ENCODE measurements around the gene IGFBP2. TPM values are rescaled to one million over a fixed set of nuclear protein-coding genes. Genes with fewer than 3 reads are reported as not detected.

The IGFBP2 gene
- total RNA-seq, 6 experiments from 2014 or later: 0.28 to 0.40 TPM; not detected in 4

DNA sequence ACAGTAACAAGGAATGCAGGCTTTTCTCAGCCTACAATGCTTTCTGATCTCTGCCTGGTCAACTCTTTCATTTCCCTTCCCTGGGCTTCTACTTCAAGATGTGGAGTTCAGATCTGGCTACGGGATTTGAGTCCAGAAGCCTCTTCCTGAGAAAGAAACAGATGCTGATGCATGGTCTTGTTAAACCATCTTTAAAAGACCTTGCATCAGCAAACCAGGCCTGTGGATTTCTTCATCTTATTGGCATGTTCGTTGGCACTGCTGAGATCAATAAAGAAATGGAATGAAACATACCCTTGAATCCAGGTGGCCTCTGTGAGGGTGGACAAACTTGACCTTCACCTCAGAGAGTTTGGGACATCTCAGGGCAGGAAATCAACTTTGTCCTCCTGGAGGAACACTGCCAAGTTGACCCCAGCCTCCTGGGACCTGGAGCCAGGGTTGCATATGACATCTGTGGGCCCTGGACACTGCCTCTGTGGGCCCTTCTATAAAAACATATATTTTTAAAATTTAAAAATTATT, 21.4 kb downstream of the IGFBP2 start:
- H3K27me3 Mint-ChIP-seq (ENCODE audit: insufficient read depth): peaks cover 34% of the 10 kb centered on the region
- no peaks in the 10 kb centered on the region for H3K9me3 Mint-ChIP-seq
- no peak overlapping the region for H3K4me3 Mint-ChIP-seq
- DNase-seq: no peak
- peaks cover 13% of the 10 kb centered on the region; the same call in 1 of the 2 replicates for H3K4me1 Mint-ChIP-seq (ENCODE audit: low read depth)
- no peak for TF ChIP-seq CTCF (IDR thresholded peaks at IDR 0.05)
- H3K36me3 Mint-ChIP-seq (ENCODE audit: low read depth): no peaks in the 10 kb centered on the region
- no peak overlapping the region for H3K27ac Mint-ChIP-seq

DNA sequence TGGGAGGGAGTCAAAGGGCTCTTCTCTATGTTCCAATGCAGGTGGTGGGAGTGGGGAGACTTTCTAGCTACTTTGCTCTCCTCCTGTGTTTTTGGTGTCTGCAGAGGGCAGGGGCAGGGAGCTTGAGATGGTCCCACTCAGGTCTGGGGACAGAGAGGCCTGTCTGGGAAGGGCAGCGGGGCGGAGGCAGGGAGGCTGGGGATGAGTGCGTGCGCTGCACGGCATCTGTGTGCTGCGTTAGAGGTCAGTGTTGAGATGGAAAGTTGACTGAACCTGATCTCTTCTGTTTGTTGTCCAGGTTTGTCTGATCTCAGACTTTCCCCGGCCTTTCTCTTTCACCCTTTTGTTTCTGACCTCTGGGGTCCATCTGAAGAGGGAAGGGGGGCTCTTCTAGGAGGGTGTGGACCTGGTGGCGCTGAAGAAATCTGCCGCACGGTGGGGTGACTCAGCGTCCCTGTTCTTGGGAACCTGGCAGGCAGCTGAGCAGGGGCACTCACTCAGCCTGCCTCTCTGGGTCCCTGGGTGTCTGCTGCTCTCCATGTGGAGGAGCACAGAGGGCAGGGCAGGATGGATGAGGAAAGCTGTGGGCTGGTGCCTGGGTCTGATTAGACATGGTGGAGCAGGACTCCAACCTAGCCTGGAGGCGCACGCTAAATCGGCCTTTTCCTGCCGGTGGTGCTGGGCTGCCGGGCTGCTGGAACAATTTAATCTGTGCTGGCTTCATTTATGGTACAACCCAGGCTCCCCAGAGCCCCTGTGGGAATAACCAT, 24.1 kb downstream of the IGFBP2 start:
- no peaks in the 10 kb centered on the region for H3K36me3 Mint-ChIP-seq (ENCODE audit: low read depth)
- peaks cover 7% of the 10 kb centered on the region; the same call in 1 of the 2 replicates for H3K4me1 Mint-ChIP-seq (ENCODE audit: low read depth)
- H3K27me3 Mint-ChIP-seq (ENCODE audit: insufficient read depth): peaks cover 37% of the 10 kb centered on the region
- TF ChIP-seq CTCF (IDR thresholded peaks at IDR 0.05): no peak
- H3K9me3 Mint-ChIP-seq: no peaks in the 10 kb centered on the region
- H3K27ac Mint-ChIP-seq: no peak overlapping the region
- DNase-seq: no peak
- no peak overlapping the region for H3K4me3 Mint-ChIP-seq

GRCh38 chr2:216657980-216658379, 24.8 kb downstream of the IGFBP2 start:
- no peak overlapping the region for H3K27ac Mint-ChIP-seq

DNA sequence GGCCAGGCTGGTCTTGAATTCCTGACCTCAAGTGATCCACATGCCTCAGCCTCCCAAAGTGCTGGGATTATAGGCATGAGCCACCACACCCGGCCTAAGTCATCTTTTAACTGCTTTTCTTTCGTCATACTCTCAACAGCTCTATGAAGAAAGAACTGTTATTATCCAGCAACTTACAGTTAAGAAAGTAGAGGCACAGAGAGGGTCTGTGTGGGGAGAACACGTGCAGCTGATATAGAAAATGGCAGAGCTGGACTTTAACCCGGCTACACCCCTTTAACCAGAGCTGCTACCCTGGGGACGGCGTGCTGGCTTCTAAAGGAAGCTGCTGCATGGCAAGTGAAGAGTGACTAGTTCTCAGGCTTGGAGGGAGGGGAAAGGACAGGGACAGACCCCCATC, 25.5 kb downstream of the IGFBP2 start:
- no peak for DNase-seq
- TF ChIP-seq CTCF (IDR thresholded peaks at IDR 0.05): no peak
- H3K27me3 Mint-ChIP-seq (ENCODE audit: insufficient read depth): peaks cover 28% of the 10 kb centered on the region
- no peak overlapping the region for H3K27ac Mint-ChIP-seq
- H3K4me1 Mint-ChIP-seq (ENCODE audit: low read depth): peaks cover 7% of the 10 kb centered on the region; the same call in 1 of the 2 replicates
- no peaks in the 10 kb centered on the region for H3K9me3 Mint-ChIP-seq
- H3K36me3 Mint-ChIP-seq (ENCODE audit: low read depth): no peaks in the 10 kb centered on the region
- no peak overlapping the region for H3K4me3 Mint-ChIP-seq

More at GRCh38 chr2:216657980-216658379, 24.8 kb downstream of the IGFBP2 start:
- Mint-ChIP-seq H3K27me3 (ENCODE audit: insufficient read depth) (peaks cover 33% of the 10 kb centered on the region), H3K9me3 (no peaks in the 10 kb centered on the region), H3K36me3 (ENCODE audit: low read depth) (no peaks in the 10 kb centered on the region), H3K4me1 (ENCODE audit: low read depth) (peaks cover 7% of the 10 kb centered on the region; the same call in 1 of the 2 replicates), H3K4me3 (no peak overlapping the region)
- TF ChIP-seq CTCF (IDR thresholded peaks at IDR 0.05): no peak
- no peak for DNase-seq

- peaks cover 7% of the 10 kb centered on the region; the same call in 1 of the 2 replicates for H3K4me1 Mint-ChIP-seq (ENCODE audit: low read depth)
- no peaks in the 10 kb centered on the region for H3K9me3 Mint-ChIP-seq
- no peaks in the 10 kb centered on the region for H3K36me3 Mint-ChIP-seq (ENCODE audit: low read depth)
- peaks cover 28% of the 10 kb centered on the region for H3K27me3 Mint-ChIP-seq (ENCODE audit: insufficient read depth)
- H3K27ac Mint-ChIP-seq: no peak overlapping the region
- DNase-seq: no peak
- TF ChIP-seq CTCF (IDR thresholded peaks at IDR 0.05): no peak
- H3K4me3 Mint-ChIP-seq: no peak overlapping the region
These were observed 26.1 kb downstream of the IGFBP2 start for GRCh38 chr2:216659276-216659675.
